Activated CD4-positive, alpha-beta T cell treated with anti-CD3 and anti-CD28 coated beads, Interleukin-2, amount 10 ng/mL, durations not matched to agents 24 days and 14 days (primary cell): ENCODE data around the gene VPS45. TPM values are rescaled to one million over a fixed set of nuclear protein-coding genes. Genes with fewer than 3 reads are reported as not detected.
"Not testable (repeated sequence)": the region's sequence is repeated elsewhere in the genome, so short reads cannot be mapped to it uniquely, and the experiment has no call there.

ENCODE experiments used
- DNase-seq: peaks from one replicate; pipeline ENCODE4 v3.0.0; 2022
- H3K27ac Mint-ChIP-seq: one replicate; pipeline ENCODE4 v1.8.0; 2022; ENCODE audit warnings: mild to moderate bottlenecking, mixed read lengths
- H3K27me3 Mint-ChIP-seq: one replicate; pipeline ENCODE4 v1.8.0; 2022; ENCODE audit warnings: mixed read lengths
- H3K36me3 Mint-ChIP-seq: one replicate; pipeline ENCODE4 v1.8.0; 2022; ENCODE audit warnings: low read depth, mild to moderate bottlenecking, mixed read lengths
- H3K4me1 Mint-ChIP-seq: one replicate; pipeline ENCODE4 v1.8.0; 2021; ENCODE audit warnings: mixed read lengths
- H3K4me3 Mint-ChIP-seq: one replicate; pipeline ENCODE4 v1.8.0; 2022; ENCODE audit warnings: mild to moderate bottlenecking, moderate library complexity, mixed read lengths
- H3K9me3 Mint-ChIP-seq: one replicate; pipeline ENCODE4 v1.8.0; 2021; ENCODE audit warnings: mixed read lengths
- intact Hi-C: fragments of 100-400 bp; cut with micrococcal nuclease; formaldehyde crosslinking; loops from one replicate; pipeline ENCODE4 v1.15.1; 2023
- total RNA-seq: library from RNA; stranded (reverse); gene quantifications from 2 replicates; pipeline ENCODE4 v1.2.3, GENCODE V29; 2022

The VPS45 gene, protein sequence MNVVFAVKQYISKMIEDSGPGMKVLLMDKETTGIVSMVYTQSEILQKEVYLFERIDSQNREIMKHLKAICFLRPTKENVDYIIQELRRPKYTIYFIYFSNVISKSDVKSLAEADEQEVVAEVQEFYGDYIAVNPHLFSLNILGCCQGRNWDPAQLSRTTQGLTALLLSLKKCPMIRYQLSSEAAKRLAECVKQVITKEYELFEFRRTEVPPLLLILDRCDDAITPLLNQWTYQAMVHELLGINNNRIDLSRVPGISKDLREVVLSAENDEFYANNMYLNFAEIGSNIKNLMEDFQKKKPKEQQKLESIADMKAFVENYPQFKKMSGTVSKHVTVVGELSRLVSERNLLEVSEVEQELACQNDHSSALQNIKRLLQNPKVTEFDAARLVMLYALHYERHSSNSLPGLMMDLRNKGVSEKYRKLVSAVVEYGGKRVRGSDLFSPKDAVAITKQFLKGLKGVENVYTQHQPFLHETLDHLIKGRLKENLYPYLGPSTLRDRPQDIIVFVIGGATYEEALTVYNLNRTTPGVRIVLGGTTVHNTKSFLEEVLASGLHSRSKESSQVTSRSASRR
- 20.8 and 21.0 TPM in 2 replicates for total RNA-seq

DNA sequence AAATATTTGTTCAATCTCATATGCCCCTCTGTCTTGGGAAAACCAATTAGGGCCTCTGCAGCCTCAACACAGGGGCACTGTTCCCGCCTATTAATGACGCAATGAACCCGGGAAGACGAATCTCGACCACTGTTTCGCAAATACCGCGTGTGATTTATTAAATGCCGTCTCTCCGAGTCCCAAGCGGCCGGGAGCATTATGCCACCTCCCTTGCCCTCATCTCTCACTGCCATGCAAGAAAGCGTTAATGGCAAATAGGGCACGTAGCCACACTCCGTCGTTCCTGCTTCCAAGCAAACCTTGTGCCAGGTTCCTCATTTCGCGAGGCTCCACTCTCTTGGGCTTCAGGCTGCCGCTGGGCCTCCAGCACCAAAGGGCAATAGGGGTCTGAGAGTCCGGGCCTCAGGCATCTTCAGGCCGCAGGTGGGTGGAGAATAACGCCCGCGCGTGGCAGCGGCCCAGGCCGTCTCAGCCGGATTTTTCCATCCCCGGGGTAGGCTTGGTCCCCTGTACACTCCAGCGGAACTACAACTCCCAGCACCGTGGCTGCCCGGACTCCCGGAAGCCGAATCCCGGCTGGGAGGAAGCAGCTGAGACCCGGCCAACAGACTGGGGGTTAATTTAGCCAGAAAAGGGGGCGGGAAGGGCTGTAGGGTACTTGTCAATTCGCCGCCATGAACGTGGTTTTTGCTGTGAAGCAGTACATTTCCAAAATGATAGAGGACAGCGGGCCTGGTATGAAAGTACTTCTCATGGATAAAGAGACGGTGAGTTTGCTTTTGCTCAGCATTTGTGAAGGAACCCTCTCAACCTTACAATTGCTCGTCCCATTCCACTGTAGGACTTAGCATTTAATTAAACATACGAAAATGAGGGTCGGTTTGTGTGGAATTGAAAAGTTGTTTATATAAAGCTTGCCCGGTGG lies at the start of gene VPS45:
TSS of gene VPS45 (plus strand) at position 593 of the 925 bp plus-strand sequence. CDS start at position 675, 82 bp downstream.
- Mint-ChIP-seq H3K27me3 (peaks cover 1% of the 10 kb centered on the region), H3K4me3 (peak within 1 kb of the TSS; percentile 96), H3K4me1 (peaks cover 24% of the 10 kb centered on the region), H3K27ac (peak within 1 kb of the TSS; percentile 98), H3K36me3 (peaks cover 18% of the 10 kb centered on the region), H3K9me3 (no peaks in the 10 kb centered on the region)
- DNase-seq: peak; percentile 95
- intact Hi-C loops: loop anchor here (1.0 to 5.0 kb wide), 6 partner anchors 58 to 179 kb away; partner anchors contain the start of genes BOLA1 and PLEKHO1

DNA sequence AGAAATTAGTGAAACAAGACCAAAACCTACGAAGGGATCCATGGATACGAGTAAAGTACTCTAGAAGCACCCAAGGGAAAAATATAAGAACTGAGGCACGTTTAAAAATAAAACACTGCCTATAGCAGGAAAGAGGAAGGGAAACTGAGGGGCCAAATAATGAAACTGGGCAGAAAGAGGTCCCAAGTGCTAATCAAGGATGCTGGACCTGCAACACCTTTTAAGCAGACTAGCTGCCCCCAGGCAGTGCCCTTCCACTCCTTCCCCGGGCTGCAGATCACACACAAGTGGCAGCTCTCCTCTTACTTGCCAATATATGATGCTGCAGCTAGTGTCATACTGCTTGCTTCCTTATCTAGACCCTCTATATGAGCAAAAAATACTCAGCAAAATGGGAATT lies 49.4 kb upstream of the VPS45 start:
- Mint-ChIP-seq H3K4me3 (no peak overlapping the region), H3K4me1 (no peaks in the 10 kb centered on the region)
- intact Hi-C loops: no loop called here

DNA sequence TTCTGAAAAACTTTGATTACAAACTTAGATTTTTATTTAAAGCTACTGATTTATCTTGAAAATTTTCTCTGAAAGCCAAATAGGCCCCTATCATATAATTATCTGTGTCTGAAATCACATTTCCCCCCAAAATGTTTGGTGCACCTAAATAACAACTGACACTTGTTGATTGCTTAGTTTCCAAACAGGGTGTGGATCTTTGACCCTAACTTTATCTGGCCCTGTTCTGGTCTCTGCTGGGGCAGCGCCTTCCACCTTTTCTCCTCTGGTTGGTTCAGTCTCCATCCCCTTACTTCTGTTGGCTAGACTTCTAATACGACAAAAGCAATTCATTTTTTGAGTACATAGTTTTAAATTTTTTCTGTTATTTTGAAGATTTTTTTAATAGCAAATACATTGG lies 46.9 kb upstream of the VPS45 start:
- intact Hi-C loops: no loop called here

More for the DNA sequence above, 49.4 kb upstream of the VPS45 start:
- no peak for DNase-seq
- Mint-ChIP-seq H3K27me3 (peaks cover 10% of the 10 kb centered on the region), H3K36me3 (no peaks in the 10 kb centered on the region), H3K27ac (no peak overlapping the region), H3K9me3 (no peaks in the 10 kb centered on the region)

DNA sequence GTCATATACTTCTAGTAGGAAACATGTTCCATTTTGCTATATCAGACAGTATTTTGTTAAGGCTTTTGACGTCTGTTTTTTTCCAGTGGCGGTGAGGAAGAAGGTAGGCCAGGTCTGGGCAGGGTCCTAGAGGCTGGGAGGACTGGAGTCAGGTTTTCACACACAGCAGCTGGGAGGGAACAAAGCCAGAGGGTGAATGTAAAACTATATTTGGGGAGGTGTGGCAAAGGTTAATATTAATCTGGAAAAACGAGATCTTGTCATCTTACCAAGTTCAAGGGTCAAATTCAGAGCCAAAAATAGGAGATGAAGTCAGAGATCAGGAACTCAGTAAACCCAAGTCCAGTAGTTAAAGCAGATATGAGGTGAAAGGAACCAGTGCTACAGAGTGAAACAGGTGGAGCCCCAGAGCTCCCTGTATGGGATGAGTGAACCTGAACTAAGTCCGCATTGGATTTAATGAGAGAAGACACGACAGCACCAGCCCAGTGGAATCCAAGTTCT lies 46.3 kb upstream of the VPS45 start:
- peaks cover 27% of the 10 kb centered on the region for H3K27me3 Mint-ChIP-seq
- H3K27ac Mint-ChIP-seq: no peak overlapping the region
- H3K9me3 Mint-ChIP-seq: no peaks in the 10 kb centered on the region
- intact Hi-C loops: no loop called here
- no peaks in the 10 kb centered on the region for H3K36me3 Mint-ChIP-seq
- no peak for DNase-seq
- no peaks in the 10 kb centered on the region for H3K4me1 Mint-ChIP-seq
- no peak overlapping the region for H3K4me3 Mint-ChIP-seq

More for the DNA sequence above, 46.9 kb upstream of the VPS45 start:
- DNase-seq: no peak
- Mint-ChIP-seq H3K27me3 (peaks cover 25% of the 10 kb centered on the region), H3K4me3 (no peak overlapping the region), H3K4me1 (no peaks in the 10 kb centered on the region), H3K27ac (no peak overlapping the region), H3K9me3 (no peaks in the 10 kb centered on the region), H3K36me3 (no peaks in the 10 kb centered on the region)

DNA sequence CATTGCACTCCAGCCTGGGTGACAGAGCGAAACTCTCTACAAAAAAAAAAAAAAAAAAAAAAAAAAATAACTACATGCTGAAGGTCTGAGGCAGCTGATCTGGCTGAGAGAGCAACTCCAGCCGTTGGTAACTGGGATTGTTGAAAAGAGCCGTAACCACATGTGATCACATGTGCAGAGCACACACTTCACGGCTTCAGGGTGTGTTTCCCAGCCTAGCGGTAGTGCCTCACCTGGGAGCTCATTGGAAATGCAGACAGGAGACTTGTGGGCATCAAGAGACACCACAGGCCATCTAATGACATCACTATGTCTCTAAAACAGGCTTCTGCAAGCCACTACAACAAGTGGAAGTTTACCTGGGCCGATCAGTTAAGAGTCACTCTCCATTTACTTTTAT lies 45.2 kb upstream of the VPS45 start:
- no peak for DNase-seq
- no peak overlapping the region for H3K4me3 Mint-ChIP-seq
- no peaks in the 10 kb centered on the region for H3K4me1 Mint-ChIP-seq
- no peak overlapping the region for H3K27ac Mint-ChIP-seq
- H3K9me3 Mint-ChIP-seq: no peaks in the 10 kb centered on the region
- no peaks in the 10 kb centered on the region for H3K36me3 Mint-ChIP-seq
- H3K27me3 Mint-ChIP-seq: peaks cover 27% of the 10 kb centered on the region
- intact Hi-C loops: no loop called here

DNA sequence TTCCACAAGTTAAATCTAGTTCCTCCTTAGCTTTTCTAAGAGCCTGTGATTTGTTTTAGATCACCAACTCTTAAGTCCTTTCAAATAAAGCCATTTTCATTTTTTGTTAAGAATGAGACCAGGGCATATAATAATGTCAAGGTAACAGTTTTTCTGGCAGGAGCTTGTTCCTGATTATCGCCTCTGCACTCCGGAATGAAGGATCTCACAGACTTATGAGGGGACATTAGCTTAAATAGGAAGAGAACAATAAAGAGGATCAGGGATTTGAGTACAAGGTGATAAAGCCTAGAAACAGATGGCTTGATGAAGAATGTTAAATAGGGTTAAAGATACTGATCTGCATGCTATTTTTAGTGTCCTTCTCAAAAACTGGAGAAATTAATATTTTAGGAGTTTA lies 43.4 kb upstream of the VPS45 start:
- no peaks in the 10 kb centered on the region for H3K36me3 Mint-ChIP-seq
- peaks cover 31% of the 10 kb centered on the region for H3K27me3 Mint-ChIP-seq
- intact Hi-C loops: no loop called here
- H3K4me1 Mint-ChIP-seq: no peaks in the 10 kb centered on the region
- H3K4me3 Mint-ChIP-seq: no peak overlapping the region
- no peaks in the 10 kb centered on the region for H3K9me3 Mint-ChIP-seq
- no peak overlapping the region for H3K27ac Mint-ChIP-seq
- DNase-seq: no peak

DNA sequence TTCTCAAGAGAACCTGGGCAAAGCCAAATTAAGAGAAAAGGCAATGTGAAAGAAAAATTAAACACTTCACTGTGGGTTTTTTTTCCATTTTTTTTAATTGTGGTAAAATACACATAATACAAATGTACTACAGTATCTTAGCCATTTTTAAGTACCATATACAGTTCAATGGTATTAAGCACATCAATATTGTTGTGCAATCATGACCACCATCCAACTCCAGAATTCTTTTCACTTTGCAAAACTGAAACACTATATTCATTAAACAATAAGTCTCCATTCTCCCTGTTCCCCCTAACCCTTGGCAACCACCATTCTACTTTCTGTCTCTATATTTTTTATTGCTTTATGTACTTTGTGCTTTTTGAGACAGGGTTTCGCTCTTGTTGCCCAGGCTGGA lies 39.3 kb upstream of the VPS45 start:
- Mint-ChIP-seq H3K4me1 (no peaks in the 10 kb centered on the region), H3K36me3 (no peaks in the 10 kb centered on the region), H3K4me3 (no peak overlapping the region), H3K9me3 (no peaks in the 10 kb centered on the region), H3K27me3 (peaks cover 30% of the 10 kb centered on the region), H3K27ac (no peak overlapping the region)
- no peak for DNase-seq
- intact Hi-C loops: no loop called here

DNA sequence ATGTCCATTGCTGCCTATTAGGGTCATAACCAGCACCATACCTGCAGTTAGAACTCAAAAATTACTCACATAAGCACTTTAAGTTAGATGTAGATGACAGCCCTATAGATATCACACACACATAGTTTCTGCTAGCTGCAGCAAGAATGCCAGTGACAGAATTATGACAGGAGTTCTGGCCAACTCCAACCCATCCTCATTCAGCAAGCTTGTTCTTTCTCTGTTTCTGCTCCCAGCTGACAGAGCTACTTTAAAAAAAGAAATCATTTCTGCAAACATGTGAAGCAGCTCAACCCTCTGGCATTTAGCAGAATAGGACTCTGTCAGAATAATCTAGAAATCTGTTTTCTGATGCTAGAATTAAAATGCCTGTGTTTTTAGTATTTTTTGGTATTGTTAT lies 33.2 kb upstream of the VPS45 start:
- Mint-ChIP-seq H3K36me3 (no peaks in the 10 kb centered on the region), H3K27me3 (peaks cover 18% of the 10 kb centered on the region), H3K4me1 (no peaks in the 10 kb centered on the region), H3K9me3 (no peaks in the 10 kb centered on the region), H3K27ac (no peak overlapping the region), H3K4me3 (no peak overlapping the region)
- intact Hi-C loops: no loop called here
- no peak for DNase-seq

DNA sequence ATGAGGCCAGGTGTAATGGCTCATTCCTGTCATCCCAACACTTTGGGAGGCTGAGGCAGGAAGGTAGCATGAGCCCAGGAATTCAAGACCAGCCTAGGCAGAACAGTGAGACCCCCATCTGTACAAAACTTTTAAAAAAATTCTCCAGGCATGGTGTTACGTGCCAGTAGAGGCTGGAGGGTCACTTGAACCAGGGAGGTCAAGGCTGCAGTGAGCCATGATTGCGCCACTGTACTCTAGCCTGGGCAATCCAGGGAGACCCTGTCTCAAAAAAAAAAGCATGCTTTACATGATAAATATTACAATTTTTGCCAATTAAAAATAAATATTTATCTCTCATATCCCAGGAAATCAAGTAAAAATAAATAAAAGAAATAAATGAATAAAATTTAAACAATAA lies 17.6 kb upstream of the VPS45 start:
- Mint-ChIP-seq H3K27ac (no peak overlapping the region), H3K9me3 (no peaks in the 10 kb centered on the region), H3K4me3 (no peak overlapping the region), H3K4me1 (peaks cover 3% of the 10 kb centered on the region), H3K27me3 (peaks cover 17% of the 10 kb centered on the region), H3K36me3 (no peaks in the 10 kb centered on the region)
- DNase-seq: no peak
- intact Hi-C loops: loop anchor here (1.0 kb wide), 2 partner anchors 88 to 162 kb away; no protein-coding TSS in a partner anchor

DNA sequence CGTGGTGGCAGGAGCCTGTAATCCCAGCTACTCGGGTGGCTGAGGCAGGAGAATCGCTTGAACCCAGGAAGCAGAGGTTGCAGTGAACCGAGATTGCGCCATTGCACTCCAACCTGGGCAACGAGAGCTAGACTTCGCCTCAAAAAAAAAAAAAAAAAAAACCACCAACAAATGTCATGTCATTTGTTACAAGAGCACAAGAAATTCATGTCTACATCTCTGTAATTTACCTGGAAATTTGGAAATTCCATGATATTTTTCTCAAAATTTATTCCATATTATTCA lies 16.5 kb upstream of the VPS45 start:
- Mint-ChIP-seq H3K9me3 (no peaks in the 10 kb centered on the region), H3K27me3 (peaks cover 17% of the 10 kb centered on the region), H3K36me3 (no peaks in the 10 kb centered on the region), H3K4me1 (peaks cover 3% of the 10 kb centered on the region), H3K4me3 (no peak overlapping the region), H3K27ac (no peak overlapping the region)
- intact Hi-C loops: no loop called here
- no peak for DNase-seq

DNA sequence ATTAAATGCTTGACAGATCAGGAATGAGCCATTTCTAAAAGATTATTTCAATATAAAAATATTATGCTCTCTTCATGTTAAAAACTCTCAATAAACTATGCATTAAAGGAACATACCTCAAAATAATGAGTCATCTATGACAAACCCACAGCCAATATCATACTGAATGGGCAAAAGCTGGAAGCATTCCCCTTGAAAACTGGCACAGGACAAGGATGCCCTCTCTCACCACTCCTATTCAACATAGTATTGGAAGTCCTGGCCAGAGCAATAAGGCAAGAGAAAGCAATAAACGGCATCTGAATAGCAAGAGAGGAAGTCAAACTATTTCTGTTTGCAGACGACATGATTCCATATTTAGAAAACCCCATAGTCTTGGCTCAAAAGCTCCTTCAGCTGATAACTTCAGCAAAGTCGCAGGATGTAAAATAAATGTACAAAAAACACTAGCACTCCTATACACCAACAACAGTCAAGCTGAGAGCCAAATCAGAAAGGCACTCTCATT lies 15.6 kb upstream of the VPS45 start:
- H3K9me3 Mint-ChIP-seq, DNase-seq, H3K4me1 Mint-ChIP-seq, H3K36me3 Mint-ChIP-seq, intact Hi-C loops, H3K4me3 Mint-ChIP-seq, H3K27ac Mint-ChIP-seq: not testable (repeated sequence)
- H3K27me3 Mint-ChIP-seq: peaks cover 19% of the 10 kb centered on the region

DNA sequence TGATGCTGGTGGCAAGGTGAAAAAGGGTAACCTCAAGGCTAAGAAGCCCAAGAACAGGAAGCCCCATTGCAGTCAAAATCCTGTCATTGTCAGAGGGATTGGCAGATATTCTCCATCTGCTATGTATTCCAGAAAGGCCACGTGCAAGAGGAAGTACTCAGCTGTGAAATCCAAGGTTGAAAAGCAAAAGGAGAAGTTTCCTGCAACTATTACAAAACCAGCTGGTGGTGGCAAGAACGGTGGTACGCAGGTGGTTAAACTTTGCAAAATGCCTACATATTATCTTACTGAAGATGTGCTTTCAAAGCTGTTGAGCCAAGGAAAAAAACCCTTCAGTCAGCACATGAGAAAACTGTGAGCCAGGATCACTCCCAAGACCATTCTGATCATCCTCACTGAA lies 13.7 kb upstream of the VPS45 start:
- intact Hi-C loops: no loop called here
- no peak for DNase-seq
- Mint-ChIP-seq H3K9me3 (no peaks in the 10 kb centered on the region), H3K4me1 (peaks cover 3% of the 10 kb centered on the region), H3K27me3 (peaks cover 28% of the 10 kb centered on the region), H3K4me3 (no peak overlapping the region), H3K36me3 (no peaks in the 10 kb centered on the region), H3K27ac (no peak overlapping the region)

DNA sequence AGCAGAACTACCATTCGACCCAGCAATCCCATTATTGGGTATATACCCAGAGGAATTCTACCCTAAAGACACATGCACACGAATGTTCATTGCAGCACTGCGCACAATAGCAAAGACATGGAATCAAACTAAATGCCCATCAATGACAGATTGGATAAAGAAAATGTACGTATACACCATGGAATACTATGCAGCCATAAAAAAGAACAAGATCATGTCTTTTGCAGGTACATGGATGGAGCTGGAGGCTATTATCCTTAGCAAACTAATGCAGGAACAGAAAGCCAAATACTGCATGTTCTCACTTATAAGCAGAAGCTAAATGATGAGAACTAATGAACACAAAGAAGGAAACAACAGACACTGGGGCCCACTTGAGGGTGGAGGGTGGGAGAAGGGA lies 12.1 kb upstream of the VPS45 start:
- H3K27ac Mint-ChIP-seq, H3K4me1 Mint-ChIP-seq, H3K36me3 Mint-ChIP-seq, intact Hi-C loops, H3K9me3 Mint-ChIP-seq, H3K4me3 Mint-ChIP-seq, DNase-seq: not testable (repeated sequence)
- peaks cover 28% of the 10 kb centered on the region for H3K27me3 Mint-ChIP-seq

DNA sequence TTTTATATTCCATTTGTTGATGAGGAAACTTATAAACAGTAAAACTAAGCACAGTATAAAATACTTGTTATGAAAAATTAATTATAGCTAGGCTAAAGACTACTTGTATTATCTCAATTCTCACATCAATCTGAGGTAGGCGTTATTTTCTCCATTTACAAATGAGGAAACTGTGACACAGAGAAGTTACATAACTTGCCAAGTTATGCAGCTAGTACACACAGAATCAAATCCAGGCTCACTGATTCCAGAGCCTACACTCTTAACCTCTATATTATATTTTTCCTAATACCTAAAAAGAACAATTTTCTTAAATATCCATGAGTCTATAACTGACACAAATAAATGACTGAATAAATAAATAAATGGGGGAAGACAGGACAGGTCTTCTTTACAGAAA lies 11.2 kb upstream of the VPS45 start:
- Mint-ChIP-seq H3K27me3 (peaks cover 28% of the 10 kb centered on the region), H3K4me3 (no peak overlapping the region), H3K9me3 (no peaks in the 10 kb centered on the region), H3K27ac (no peak overlapping the region), H3K4me1 (no peaks in the 10 kb centered on the region), H3K36me3 (no peaks in the 10 kb centered on the region)
- intact Hi-C loops: no loop called here
- no peak for DNase-seq
